ENCODE data around the gene STAP2.

DNA sequence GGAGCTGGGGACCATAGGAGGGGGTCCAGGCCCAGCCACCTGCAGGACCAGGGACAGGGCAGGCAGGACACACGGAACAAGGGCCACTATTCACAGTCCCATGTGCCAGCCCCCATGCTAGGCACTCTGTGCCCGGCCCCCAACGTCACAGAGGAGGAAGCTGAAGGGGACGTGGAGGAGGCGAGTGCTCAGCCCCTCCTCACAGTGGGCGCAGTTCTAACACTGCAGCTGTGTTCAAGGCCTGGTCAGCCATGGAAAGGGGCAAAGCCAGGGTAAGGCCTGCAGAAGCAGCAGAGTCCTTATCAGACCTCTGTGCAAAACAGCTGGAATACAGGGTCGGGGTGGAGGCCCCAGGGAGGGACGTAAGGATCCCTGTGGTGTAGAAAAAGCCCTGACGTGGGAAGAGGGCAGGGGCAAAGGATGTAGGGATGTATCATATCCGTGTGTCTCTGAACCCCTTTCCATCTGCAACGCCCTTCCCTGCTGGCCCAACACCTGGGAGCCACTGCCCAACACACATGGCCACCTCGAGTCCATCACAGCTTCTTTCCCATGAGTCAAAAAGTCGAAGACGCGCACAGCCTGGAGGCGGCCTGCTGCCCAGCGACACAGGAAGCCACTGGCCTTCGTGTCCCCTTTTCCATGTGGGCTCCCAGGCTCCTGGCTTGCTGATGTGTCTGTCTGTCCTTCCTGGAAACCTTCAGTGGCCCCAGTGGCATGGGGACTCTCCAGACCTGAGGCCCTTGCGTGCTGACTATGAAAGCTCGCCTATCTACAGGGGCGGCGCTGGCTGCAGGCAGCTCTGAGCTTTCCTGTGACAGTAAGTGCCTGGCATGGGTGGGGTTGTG lies 33.8 kb upstream of the STAP2 start:
- TF ChIP-seq, protein P1, sequence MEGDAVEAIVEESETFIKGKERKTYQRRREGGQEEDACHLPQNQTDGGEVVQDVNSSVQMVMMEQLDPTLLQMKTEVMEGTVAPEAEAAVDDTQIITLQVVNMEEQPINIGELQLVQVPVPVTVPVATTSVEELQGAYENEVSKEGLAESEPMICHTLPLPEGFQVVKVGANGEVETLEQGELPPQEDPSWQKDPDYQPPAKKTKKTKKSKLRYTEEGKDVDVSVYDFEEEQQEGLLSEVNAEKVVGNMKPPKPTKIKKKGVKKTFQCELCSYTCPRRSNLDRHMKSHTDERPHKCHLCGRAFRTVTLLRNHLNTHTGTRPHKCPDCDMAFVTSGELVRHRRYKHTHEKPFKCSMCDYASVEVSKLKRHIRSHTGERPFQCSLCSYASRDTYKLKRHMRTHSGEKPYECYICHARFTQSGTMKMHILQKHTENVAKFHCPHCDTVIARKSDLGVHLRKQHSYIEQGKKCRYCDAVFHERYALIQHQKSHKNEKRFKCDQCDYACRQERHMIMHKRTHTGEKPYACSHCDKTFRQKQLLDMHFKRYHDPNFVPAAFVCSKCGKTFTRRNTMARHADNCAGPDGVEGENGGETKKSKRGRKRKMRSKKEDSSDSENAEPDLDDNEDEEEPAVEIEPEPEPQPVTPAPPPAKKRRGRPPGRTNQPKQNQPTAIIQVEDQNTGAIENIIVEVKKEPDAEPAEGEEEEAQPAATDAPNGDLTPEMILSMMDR (conservative IDR thresholded peaks at IDR 0.05; ENCODE audit: low read depth, low read length): no peak
- no peak for TF ChIP-seq EZH2 (IDR thresholded peaks at IDR 0.05; ENCODE audit: low read length, unreplicated experiment)
- no peak for TF ChIP-seq EZH2phosphoT487 (IDR thresholded peaks at IDR 0.05; ENCODE audit: borderline replicate concordance, low read length)

Data from PC-3 (cell line).